NB4 (cell line): ENCODE measurements around the gene MRGPRF.

ENCODE experiments used
- DNase-seq: peaks from one replicate; pipeline ENCODE4 v3.0.0; 2010; ENCODE audit warnings: low read depth
- H3K4me3 ChIP-seq: one replicate; pipeline ENCODE4 v1.5.1; 2011; ENCODE audit warnings: mild to moderate bottlenecking, low read depth, low read length, moderate library complexity
- MYC ChIP-seq: IDR thresholded peaks from 2 replicates; pipeline ENCODE4 v1.6.1; 2011; ENCODE audit warnings: low read depth, low read length
- POLR2A ChIP-seq: IDR thresholded peaks from 2 replicates; pipeline ENCODE4 v1.6.1; 2011; ENCODE audit warnings: mild to moderate bottlenecking; ENCODE audit not compliant: insufficient read length; ENCODE audit errors: extremely low read depth
- TF ChIP-seq, protein P1 (sequence below): IDR thresholded peaks from 2 replicates; pipeline ENCODE4 v1.6.1; 2011; ENCODE audit warnings: low read depth, low read length
- TF ChIP-seq, protein P2 (sequence below): IDR thresholded peaks from one replicate; pipeline ENCODE4 v1.5.1; 2012; ENCODE audit warnings: low read depth, low read length

Gene MRGPRF

DNA sequence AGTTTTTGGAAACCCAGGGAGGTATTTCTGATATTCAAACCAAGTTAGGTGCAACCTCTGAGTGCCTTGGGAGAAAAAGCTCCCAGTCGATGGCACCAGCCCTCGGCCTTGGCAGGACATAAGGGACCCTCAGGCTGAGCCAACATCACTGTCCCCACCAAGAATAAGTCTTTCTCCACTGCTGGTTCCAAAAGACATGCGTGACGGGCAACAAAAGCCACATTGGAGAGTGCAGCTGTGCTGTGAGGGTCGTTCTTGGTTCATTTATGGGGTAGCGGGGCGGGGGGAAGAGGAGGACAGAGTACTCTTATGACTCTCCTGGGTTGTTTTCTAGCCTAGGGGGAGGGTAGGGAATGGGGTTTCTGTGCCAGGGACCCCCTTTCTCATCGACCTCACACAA is 24.5 kb upstream of the MRGPRF start:
- TF ChIP-seq, protein P1, sequence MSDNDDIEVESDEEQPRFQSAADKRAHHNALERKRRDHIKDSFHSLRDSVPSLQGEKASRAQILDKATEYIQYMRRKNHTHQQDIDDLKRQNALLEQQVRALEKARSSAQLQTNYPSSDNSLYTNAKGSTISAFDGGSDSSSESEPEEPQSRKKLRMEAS: no peak
- TF ChIP-seq POLR2A: no peak
- no peak for TF ChIP-seq MYC
- TF ChIP-seq, protein P2, sequence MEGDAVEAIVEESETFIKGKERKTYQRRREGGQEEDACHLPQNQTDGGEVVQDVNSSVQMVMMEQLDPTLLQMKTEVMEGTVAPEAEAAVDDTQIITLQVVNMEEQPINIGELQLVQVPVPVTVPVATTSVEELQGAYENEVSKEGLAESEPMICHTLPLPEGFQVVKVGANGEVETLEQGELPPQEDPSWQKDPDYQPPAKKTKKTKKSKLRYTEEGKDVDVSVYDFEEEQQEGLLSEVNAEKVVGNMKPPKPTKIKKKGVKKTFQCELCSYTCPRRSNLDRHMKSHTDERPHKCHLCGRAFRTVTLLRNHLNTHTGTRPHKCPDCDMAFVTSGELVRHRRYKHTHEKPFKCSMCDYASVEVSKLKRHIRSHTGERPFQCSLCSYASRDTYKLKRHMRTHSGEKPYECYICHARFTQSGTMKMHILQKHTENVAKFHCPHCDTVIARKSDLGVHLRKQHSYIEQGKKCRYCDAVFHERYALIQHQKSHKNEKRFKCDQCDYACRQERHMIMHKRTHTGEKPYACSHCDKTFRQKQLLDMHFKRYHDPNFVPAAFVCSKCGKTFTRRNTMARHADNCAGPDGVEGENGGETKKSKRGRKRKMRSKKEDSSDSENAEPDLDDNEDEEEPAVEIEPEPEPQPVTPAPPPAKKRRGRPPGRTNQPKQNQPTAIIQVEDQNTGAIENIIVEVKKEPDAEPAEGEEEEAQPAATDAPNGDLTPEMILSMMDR: no peak
- H3K4me3 ChIP-seq: no peak overlapping the region
- DNase-seq: no peak

DNA sequence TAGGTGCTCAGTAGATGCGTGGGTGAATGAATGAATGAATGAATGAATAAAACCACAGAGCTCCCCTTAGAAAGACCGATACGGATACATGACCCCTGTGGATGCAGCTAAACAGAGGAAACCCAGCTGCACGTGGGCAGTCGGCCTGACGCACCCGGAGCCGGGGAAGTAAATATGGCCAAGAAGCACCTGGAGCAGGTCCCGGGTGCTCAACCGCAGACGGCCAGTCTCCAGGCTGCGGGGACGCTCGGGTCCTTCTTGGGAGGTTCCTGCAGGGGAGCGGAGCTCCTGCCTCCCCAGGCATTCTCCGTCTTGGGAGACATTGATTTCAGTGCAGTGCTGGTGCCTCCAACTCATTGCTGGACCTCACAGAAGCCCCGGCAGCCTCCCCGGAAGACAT is 24.0 kb upstream of the MRGPRF start:
- no peak overlapping the region for H3K4me3 ChIP-seq
- no peak for TF ChIP-seq MYC
- TF ChIP-seq, protein P2: no peak
- TF ChIP-seq, protein P1: no peak
- no peak for TF ChIP-seq POLR2A
- no peak for DNase-seq

DNA sequence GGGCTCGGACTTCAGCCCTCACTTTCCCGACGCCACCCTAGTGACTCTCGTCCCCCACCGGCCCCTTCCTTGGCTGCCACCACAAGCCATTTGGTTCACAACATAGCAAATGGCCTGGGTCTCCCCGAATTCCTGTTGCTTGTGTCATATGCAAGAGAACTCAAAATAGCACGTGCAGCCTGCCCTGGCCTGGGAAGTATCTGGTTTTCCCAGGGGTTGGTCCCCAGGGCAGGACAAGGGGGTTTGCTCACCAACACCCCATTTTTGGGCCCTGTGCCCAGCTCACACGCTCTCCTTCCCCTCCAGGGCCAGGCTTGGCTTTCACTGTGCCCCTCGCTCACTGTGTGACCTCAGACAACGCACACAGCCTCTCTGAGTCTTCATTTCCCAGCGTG is 22.9 kb upstream of the MRGPRF start:
- TF ChIP-seq POLR2A: no peak
- no peak for TF ChIP-seq MYC
- TF ChIP-seq, protein P1: no peak
- TF ChIP-seq, protein P2: no peak
- H3K4me3 ChIP-seq: no peak overlapping the region
- no peak for DNase-seq

DNA sequence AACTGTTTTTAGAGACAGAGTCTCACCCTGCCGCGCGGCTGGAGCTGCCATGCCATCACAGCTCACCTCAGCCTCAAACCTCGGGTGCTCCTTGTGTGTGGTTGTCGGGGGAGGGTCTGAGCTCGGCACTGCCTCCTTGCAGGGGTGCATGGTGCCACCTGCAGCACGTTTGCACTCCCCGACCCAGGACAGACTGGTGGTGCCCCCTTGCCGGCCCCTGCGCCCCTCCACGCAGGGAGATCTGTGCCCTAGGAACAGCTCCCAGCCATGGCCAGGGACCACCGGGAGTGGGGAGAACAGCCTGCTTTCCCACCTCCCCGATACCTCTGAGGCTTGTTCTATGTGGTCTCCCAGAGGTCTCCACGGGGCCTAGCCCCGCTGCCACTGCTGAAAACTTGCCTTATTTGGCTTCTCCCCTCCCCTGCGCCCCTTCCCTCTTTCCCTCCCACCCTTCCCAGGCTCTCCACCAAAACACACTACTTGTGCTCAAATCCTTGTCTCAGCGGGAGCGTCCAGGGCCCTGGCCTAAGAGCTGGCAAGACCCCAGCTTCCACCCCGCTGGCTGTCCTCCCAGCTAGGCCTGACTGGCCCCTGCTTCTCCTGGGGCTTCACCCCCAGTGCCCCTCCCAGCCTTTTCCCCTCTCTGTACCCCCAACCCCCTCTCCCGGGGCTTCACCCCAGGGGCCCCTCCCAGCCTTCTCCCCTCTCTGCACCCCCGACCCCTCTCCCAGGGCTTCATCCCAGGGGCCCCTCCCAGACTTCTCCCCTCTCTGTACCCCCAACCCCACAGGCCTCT is 22.3 kb upstream of the MRGPRF start:
- TF ChIP-seq POLR2A (no peak), MYC (no peak)
- TF ChIP-seq, protein P2: no peak
- TF ChIP-seq, protein P1: no peak
- no peak overlapping the region for H3K4me3 ChIP-seq
- peak; percentile 39 for DNase-seq

DNA sequence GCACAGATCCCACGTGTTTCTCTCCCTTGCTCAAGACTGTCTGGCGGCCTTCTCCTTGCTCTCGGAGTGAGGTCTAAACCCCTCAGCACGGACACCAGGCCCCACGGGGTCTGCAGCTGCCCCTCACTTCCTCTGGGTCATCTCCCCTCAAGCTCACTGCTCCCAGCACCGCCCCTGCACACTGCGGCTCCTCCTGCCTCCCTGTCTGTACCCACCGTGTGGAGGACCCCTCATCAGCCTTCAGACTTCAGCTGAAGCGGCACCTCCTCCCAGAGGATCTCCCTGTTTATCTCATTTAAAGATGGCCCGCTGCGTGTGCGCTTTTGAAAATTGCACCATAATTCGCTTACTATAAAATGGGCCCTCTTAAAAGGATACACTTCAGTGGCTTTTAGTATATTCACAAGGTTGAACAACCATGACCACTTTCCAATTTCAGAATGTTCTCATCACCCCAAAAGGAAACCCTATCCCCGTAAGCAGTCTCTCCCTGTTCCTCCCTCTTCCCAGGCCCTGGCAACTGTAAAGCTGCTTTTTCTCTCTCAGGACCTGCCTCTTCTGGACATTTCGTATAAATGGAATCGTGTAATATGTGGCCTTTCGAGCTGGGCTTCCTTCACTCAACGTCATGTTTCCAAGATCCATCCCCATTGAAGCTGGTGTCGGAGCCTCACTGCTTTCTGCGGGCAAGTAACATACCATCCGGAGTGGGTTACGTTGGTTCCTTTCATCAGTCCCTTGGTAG is 21.2 kb upstream of the MRGPRF start:
- no peak overlapping the region for H3K4me3 ChIP-seq
- TF ChIP-seq, protein P1: no peak
- DNase-seq: no peak

DNA sequence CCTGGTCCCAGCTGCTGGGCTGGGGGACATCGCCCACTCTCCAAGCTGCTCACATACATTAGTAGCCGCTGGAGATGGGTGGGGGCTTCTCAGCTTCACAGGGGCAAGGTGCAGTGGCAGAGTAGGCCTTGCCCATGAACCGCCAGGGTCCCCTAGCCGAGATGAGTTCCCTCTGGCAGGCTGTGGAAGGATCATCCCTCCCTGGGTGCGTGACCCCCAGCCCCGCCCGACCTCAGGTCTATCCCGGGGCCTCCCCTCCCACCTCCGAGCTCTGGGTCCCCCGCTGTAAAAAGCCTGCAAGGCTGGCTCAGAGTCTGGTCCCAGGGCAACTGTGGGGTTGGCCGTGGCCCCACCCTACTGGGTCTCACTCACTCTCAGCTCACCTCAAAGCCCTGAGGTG is 20.4 kb upstream of the MRGPRF start:
- DNase-seq: no peak
- TF ChIP-seq POLR2A: no peak
- H3K4me3 ChIP-seq: no peak overlapping the region
